CD14-positive monocyte (primary cell): ENCODE results near the gene BCL2. TPM values are rescaled to one million over a fixed set of nuclear protein-coding genes. Genes with fewer than 3 reads are reported as not detected.

Experiments
- DNase-seq, 3 donors: peaks; one replicate each; pipeline ENCODE4 v3.0.0-alpha.2; 2011 to 2022
- H2AFZ ChIP-seq: 2 replicates; pipeline ENCODE4 v1.6.0; 2012; ENCODE audit warnings: mild to moderate bottlenecking, low read depth, low read length, inconsistent platforms; ENCODE audit not compliant: insufficient read depth, poor library complexity, severe bottlenecking
- H3K27ac ChIP-seq, 2 donors: 1 replicate in 1 of 2; 2 replicates in 1 of 2; pipeline ENCODE4 v1.5.1; 2012 to 2013; ENCODE audit warnings: low read length in 2 of 2, control low read depth in 1 of 2, inconsistent platforms in 1 of 2, low read depth in 1 of 2, mild to moderate bottlenecking in 1 of 2
- H3K27me3 ChIP-seq, 2 donors: one replicate each; pipeline versions ENCODE4 v1.6.0 to v1.6.1; 2011 to 2013; ENCODE audit warnings: low read length in 2 of 2; ENCODE audit not compliant: control insufficient read depth in 2 of 2, insufficient read depth in 2 of 2
- H3K36me3 ChIP-seq, 2 donors: replicated peaks in 1 of 2; 1 replicate in 1 of 2; 2 replicates in 1 of 2; pipeline versions ENCODE4 v1.5.1 to v1.6.1; 2012 to 2013; ENCODE audit warnings: low read length in 2 of 2, control low read depth in 1 of 2, inconsistent platforms in 1 of 2, mild to moderate bottlenecking in 1 of 2; ENCODE audit not compliant: insufficient read depth in 2 of 2, control insufficient read depth in 1 of 2
- H3K4me1 ChIP-seq, 2 donors: 1 replicate in 1 of 2; 2 replicates in 1 of 2; pipeline versions ENCODE4 v1.5.1 to v1.6.1; 2012 to 2013; ENCODE audit warnings: low read length in 2 of 2, control low read depth in 1 of 2, inconsistent platforms in 1 of 2, mild to moderate bottlenecking in 1 of 2, moderate library complexity in 1 of 2; ENCODE audit not compliant: insufficient read depth in 2 of 2, control insufficient read depth in 1 of 2
- H3K4me2 ChIP-seq: replicated peaks from 2 replicates; pipeline ENCODE3; 2012; ENCODE audit warnings: low read length, moderate library complexity, mild to moderate bottlenecking; ENCODE audit not compliant: poor library complexity, severe bottlenecking; ENCODE audit errors: extremely low read depth
- H3K4me3 ChIP-seq, 3 experiments: fragments of 200-600 bp in 1 of 3; sonication (generic) in 1 of 3; replicated peaks in 1 of 3; 1 replicate in 2 of 3; 2 replicates in 1 of 3; pipeline ENCODE4 v1.5.1; 2011 to 2013; ENCODE audit warnings: low read length in 3 of 3, mild to moderate bottlenecking in 3 of 3, control low read depth in 2 of 3, low read depth in 2 of 3, inconsistent platforms in 1 of 3, moderate library complexity in 1 of 3
- H3K79me2 ChIP-seq: 2 replicates; pipeline ENCODE4 v1.6.0; 2012; ENCODE audit warnings: mild to moderate bottlenecking, control low read depth, inconsistent platforms, low read length, moderate library complexity; ENCODE audit not compliant: insufficient read depth
- H3K9ac ChIP-seq: 2 replicates; pipeline ENCODE4 v1.6.0; 2017; ENCODE audit warnings: low read length, mild to moderate bottlenecking; ENCODE audit not compliant: insufficient read depth, poor library complexity, severe bottlenecking
- H3K9me3 ChIP-seq, 2 donors: replicated peaks in 1 of 2; 1 replicate in 1 of 2; 2 replicates in 1 of 2; pipeline versions ENCODE4 v1.5.1 to v1.6.1; 2012 to 2013; ENCODE audit warnings: low read length in 2 of 2, control low read depth in 1 of 2; ENCODE audit not compliant: control insufficient read depth in 1 of 2, insufficient read depth in 1 of 2
- H4K20me1 ChIP-seq: 2 replicates; pipeline ENCODE4 v1.6.0; 2012; ENCODE audit warnings: mild to moderate bottlenecking, low read length, control low read depth, moderate library complexity; ENCODE audit not compliant: insufficient read depth
- H3K27ac Mint-ChIP-seq, 7 donors: one replicate each; pipeline ENCODE4 v1.8.0; 2020; ENCODE audit warnings: mild to moderate bottlenecking in 7 of 7, mixed read lengths in 7 of 7, moderate library complexity in 6 of 7, inconsistent platforms in 2 of 7
- H3K27me3 Mint-ChIP-seq, 3 donors: one replicate each; pipeline ENCODE4 v1.8.0; 2021 to 2022; ENCODE audit warnings: low read depth in 3 of 3, mild to moderate bottlenecking in 3 of 3, mixed read lengths in 3 of 3, moderate library complexity in 3 of 3, inconsistent platforms in 1 of 3
- H3K36me3 Mint-ChIP-seq, 2 donors: one replicate each; pipeline ENCODE4 v1.8.0; 2020; ENCODE audit warnings: mixed read lengths in 2 of 2, inconsistent platforms in 1 of 2, mild to moderate bottlenecking in 1 of 2
- H3K4me1 Mint-ChIP-seq: one replicate; pipeline ENCODE4 v1.8.0; 2020; ENCODE audit warnings: mild to moderate bottlenecking, mixed read lengths
- H3K4me3 Mint-ChIP-seq, 2 donors: one replicate each; pipeline ENCODE4 v1.8.0; 2020; ENCODE audit warnings: mild to moderate bottlenecking in 2 of 2, mixed read lengths in 2 of 2, moderate library complexity in 1 of 2
- H3K9me3 Mint-ChIP-seq, 7 donors: one replicate each; pipeline ENCODE4 v1.8.0; 2020 to 2022; ENCODE audit warnings: mixed read lengths in 7 of 7, mild to moderate bottlenecking in 6 of 7, moderate library complexity in 6 of 7, inconsistent platforms in 2 of 7
- WGBS: methylation state at CpG from one replicate; pipeline ENCODE4 v1.1.5; 2013; ENCODE audit warnings: missing lambda C conversion rate; ENCODE audit not compliant: insufficient coverage; 5-methylcytosine and 5-hydroxymethylcytosine counted together
- intact Hi-C, 2 donors: fragments of 100-400 bp; cut with micrococcal nuclease; formaldehyde crosslinking; loops; one replicate each; pipeline versions ENCODE4 v1.15.0 to v1.15.1; 2023
- polyA plus RNA-seq, 3 donors: library from polyadenylated mRNA; depleted of rRNA in 1 of 3; unstranded in 2 of 3; stranded (reverse) in 1 of 3; fragments of 300-500 nt in 2 of 3; fragments of >200 nt in 1 of 3; fragmentation: Illumina TruSeq in 2 of 3; gene quantifications; 1 replicate in 2 of 3; 2 replicates in 1 of 3; pipeline ENCODE4 v1.2.3, GENCODE V29; 2012 to 2021
- TF ChIP-seq, protein P1 (sequence below): fragments of 200-600 bp; IDR thresholded peaks from one replicate; pipeline ENCODE4 v1.8.0; 2022; ENCODE audit warnings: antibody characterized with exemption, mild to moderate bottlenecking

BCL2 gene
- polyA plus RNA-seq, 3 donors = 0.58 to 2.5 (median 1.1) TPM

DNA sequence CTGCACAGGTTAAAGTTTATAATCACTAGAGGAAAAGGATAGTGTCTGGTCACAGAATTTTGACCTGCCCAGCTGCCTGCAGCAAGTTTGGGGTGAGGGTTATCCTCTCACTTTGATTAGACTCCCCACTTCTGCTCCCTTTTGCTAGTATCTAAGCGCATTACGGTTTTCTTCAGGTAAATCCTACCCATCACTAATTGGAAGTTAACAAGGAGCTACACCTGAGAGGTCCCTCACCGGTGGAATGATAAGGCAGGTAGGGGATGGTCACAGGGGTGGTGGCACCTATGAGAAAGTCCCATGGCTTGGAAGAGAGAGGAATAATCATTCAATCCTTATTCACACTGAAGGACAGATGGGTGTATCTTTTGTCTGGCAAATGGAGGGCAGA lies 7.6 kb downstream of the BCL2 start:
- H3K4me1 ChIP-seq = peaks cover 6 to 13% of the 10 kb centered on the region in 2 donors
- Mint-ChIP-seq H3K9me3 (no peaks in the 10 kb centered on the region), H3K27me3 (peaks cover 0 to 4% (median 2%) of the 10 kb centered on the region in 3 donors), H3K4me3 (no peak overlapping the region), H3K36me3 (peaks cover 6 to 9% of the 10 kb centered on the region in 2 donors), H3K27ac (peak overlapping the region in 1 of 7 donors; percentile 56), H3K4me1 (peaks cover 32% of the 10 kb centered on the region)
- H3K79me2 ChIP-seq = peaks cover 87% of the 10 kb centered on the region
- TF ChIP-seq, protein P1, sequence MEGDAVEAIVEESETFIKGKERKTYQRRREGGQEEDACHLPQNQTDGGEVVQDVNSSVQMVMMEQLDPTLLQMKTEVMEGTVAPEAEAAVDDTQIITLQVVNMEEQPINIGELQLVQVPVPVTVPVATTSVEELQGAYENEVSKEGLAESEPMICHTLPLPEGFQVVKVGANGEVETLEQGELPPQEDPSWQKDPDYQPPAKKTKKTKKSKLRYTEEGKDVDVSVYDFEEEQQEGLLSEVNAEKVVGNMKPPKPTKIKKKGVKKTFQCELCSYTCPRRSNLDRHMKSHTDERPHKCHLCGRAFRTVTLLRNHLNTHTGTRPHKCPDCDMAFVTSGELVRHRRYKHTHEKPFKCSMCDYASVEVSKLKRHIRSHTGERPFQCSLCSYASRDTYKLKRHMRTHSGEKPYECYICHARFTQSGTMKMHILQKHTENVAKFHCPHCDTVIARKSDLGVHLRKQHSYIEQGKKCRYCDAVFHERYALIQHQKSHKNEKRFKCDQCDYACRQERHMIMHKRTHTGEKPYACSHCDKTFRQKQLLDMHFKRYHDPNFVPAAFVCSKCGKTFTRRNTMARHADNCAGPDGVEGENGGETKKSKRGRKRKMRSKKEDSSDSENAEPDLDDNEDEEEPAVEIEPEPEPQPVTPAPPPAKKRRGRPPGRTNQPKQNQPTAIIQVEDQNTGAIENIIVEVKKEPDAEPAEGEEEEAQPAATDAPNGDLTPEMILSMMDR = no peak
- H3K36me3 ChIP-seq = no peaks in the 10 kb centered on the region
- WGBS = no CpG with 5 or more reads among the region's 3 CpGs
- H4K20me1 ChIP-seq = no peaks in the 10 kb centered on the region
- H3K4me2 ChIP-seq = no peak overlapping the region
- intact Hi-C loops = no loop called here
- H3K4me3 ChIP-seq = no peak overlapping the region
- H3K9me3 ChIP-seq = no peaks in the 10 kb centered on the region
- no peaks in the 10 kb centered on the region for H3K27me3 ChIP-seq
- no peak overlapping the region for H2AFZ ChIP-seq
- no peak overlapping the region for H3K9ac ChIP-seq
- no peak overlapping the region for H3K27ac ChIP-seq
- no peak for DNase-seq

DNA sequence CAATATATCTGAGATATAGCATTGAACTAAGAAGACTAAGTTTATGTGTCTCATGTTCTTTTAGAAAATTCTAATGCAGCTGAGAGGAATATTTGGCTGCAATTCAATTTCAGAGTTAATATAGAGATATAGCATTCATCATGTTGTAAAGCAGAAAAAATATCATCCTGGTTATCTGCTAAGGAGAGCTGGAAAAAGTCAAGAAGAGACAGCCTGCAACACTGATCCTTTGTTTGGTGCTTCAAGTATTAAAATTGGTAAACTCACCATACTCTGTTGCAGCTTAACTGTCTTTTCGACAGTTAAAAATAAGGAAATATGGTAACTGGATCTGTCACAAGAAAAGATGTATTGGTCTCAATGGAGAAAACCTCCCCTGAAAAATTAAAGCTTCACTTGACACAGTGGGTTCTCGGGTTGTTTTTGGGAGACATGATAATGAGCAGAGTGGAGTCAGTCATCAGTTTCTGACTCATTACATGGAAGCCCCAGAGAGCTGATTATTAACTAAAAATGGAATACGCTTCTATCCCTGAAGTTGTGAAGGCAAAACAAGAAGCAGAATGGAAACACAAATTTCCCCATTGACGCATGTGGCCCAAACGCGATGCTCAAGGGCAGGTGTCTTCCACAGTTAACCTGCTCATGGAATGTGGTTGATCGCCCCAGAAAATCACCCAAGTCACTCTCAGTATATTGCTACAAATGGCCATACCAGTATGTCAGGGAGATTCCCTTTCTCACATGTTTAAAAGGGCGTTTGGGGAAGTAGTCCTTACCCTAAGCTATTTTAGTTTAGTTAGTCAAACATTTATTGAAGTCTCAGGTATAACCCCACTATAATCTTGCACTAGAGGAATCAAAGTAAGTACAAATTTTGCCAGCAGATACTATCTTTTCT lies 8.2 kb downstream of the BCL2 start:
- Histone ChIP-seq H3K27ac (no peak overlapping the region), H3K9ac (no peak overlapping the region), H2AFZ (no peak overlapping the region), H3K4me2 (no peak overlapping the region), H3K4me3 (no peak overlapping the region), H3K9me3 (no peaks in the 10 kb centered on the region), H4K20me1 (no peaks in the 10 kb centered on the region), H3K36me3 (no peaks in the 10 kb centered on the region), H3K79me2 (peaks cover 86% of the 10 kb centered on the region), H3K27me3 (no peaks in the 10 kb centered on the region), H3K4me1 (peaks cover 5 to 13% of the 10 kb centered on the region in 2 donors)
- Mint-ChIP-seq H3K9me3 (no peaks in the 10 kb centered on the region), H3K27ac (peak overlapping the region in 2 of 7 donors; percentile 14 to 72), H3K27me3 (peaks cover 0 to 4% (median 2%) of the 10 kb centered on the region in 3 donors), H3K4me1 (peaks cover 33% of the 10 kb centered on the region), H3K36me3 (peaks cover 6 to 9% of the 10 kb centered on the region in 2 donors), H3K4me3 (no peak overlapping the region)
- 100% methylated on average over 1 of the region's 8 CpGs for WGBS
- TF ChIP-seq, protein P1 = no peak
- intact Hi-C loops = no loop called here
- peak in 2 of 3 donors; percentile 8 to 42 for DNase-seq
